ENCODE measurements around the gene MAPK4. TPM values are rescaled to one million over a fixed set of nuclear protein-coding genes. Genes with fewer than 3 reads are reported as not detected.
"Not testable (repeated sequence)": the region's sequence is repeated elsewhere in the genome, so short reads cannot be mapped to it uniquely, and the experiment has no call there.

The MAPK4 gene
- 0.89 TPM for total RNA-seq

- intact Hi-C loops (cut with DNase I): no loop called here
- ATAC-seq: peak; percentile 85
- peak; percentile 60 for DNase-seq (ENCODE audit: low spot score)
Measured at GRCh38 chr18:50559752-50560680, at the start of gene MAPK4. MAPK4 (plus strand) TSS chr18:50560087; CDS start chr18:50663959, 103,872 bp downstream.

GRCh38 chr18:50517277-50517676 is 42.6 kb upstream of the MAPK4 start:
- intact Hi-C loops (cut with DNase I); DNase-seq (ENCODE audit: low spot score); ATAC-seq: not testable (repeated sequence)

DNA sequence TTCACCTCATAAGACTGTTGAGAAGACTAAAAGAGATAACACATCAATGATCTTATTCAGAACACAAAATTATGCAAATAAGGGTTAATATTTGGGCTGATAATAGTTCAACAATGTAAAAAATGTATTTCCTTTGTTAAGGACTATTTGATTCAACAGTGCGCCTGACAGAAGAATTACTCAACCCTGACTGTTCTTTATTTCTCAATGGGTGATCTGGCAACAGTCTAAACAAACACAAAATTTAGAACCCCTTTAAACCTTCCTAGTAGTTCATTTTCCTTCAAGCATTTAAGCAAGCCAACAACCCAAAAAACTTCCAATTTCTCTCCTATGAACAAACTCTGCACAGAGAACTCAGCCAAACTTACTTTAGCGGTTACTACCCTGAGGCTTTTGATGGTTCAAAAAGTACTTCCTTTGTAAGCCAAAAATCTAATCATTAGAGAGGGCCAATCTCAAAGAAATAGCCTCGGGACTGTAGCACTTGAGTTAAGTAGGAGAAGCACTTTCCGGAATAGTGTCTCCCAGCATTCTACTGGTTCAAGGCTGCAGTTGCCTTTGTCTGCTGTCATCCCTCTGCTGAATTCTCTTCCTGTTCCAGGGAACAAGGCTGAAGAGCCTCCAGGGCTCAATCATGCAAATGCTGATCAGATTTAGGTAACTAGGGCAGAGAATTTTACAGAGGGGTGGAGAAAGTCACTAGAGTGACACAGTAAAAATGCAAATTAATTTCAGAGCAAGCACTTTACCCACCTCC is 40.9 kb upstream of the MAPK4 start:
- DNase-seq (ENCODE audit: low spot score) (no peak), ATAC-seq (peak; percentile 58)
- intact Hi-C loops (cut with DNase I): no loop called here

- intact Hi-C loops (cut with DNase I): no loop called here
- ATAC-seq (no peak), DNase-seq (ENCODE audit: low spot score) (no peak)
Measured at GRCh38 chr18:50523165-50523564, 36.7 kb upstream of the MAPK4 start.

DNA sequence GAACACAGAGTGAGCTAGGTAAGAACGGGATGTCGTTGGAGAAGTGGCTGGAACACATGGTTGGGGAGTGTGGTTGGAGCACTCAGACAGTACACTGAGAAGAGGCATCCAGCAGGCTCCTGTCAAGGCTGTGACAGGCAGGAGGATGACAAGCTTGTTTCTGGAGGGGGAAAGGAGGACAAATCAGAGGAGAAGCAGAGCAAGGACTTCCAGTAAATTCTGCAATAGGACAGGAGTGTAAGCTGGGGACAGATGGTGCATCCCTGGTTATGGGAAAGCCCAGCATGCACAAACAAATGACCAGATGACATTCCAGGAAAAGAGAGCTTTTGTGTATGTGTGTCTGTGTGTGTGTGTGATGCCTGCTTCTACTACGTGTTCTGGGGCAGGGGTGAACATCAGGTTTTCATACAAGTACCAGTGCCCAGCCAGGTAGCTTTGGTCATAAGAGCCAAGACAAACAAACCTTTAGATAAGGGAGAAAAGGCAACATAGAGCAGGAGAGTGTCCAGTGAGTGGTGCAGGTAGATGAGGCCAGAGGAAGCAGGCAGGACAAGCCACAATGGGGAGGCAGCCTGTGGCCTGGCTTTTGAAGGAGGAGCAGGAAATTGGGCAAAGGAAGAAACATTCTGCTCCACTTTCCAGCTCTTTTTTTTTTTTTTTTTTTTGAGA is 32.1 kb upstream of the MAPK4 start:
- ATAC-seq (no peak), DNase-seq (ENCODE audit: low spot score) (no peak)
- intact Hi-C loops (cut with DNase I): no loop called here

DNA sequence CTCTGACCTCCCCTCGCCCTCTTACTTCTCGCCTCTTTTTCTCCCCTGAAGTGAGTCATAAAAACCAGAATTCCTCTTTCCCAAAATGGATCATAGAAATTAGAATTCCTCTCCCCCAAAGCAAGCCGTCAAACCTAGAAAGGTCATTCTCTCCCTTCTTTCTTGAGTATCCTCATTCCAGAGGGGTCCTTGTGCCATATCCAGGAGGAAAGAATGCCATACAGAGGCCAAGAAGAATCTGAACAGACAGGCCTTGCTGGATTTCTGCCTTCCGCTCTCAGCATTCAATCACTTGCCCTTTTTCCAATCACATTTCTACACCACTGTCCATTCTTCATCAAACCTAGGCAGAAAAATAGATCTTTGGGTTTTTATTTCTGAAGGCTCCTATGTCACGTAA is 31.1 kb upstream of the MAPK4 start:
- DNase-seq (ENCODE audit: low spot score) (no peak), ATAC-seq (no peak)
- intact Hi-C loops (cut with DNase I): no loop called here

DNA sequence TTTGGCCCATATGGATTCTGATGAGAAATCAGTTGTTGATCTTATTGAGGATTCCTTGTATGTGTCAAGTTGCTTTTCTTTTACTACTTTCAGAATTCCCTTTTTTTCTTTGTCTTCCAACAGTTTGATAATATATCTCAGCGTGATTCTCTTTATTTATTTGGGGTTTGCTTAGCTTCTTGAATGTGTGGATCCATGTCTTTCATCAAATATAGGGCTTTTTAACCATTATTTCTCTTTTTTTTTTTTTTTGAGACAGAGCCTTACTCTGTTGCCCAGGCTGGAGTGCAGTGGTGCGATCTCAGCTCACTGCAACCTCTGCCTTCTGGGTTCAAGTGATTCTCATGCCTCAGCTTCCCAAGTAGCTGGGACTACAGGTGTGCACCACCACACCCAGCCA is 26.1 kb upstream of the MAPK4 start:
- intact Hi-C loops (cut with DNase I); ATAC-seq; DNase-seq (ENCODE audit: low spot score): not testable (repeated sequence)

- ATAC-seq; DNase-seq (ENCODE audit: low spot score); intact Hi-C loops (cut with DNase I): not testable (repeated sequence)
Measured at GRCh38 chr18:50544476-50544875, 15.4 kb upstream of the MAPK4 start.

- ATAC-seq: no peak
- no peak for DNase-seq (ENCODE audit: low spot score)
- intact Hi-C loops (cut with DNase I): no loop called here
Measured at GRCh38 chr18:50545936-50546335, 14.0 kb upstream of the MAPK4 start.

- no peak for DNase-seq (ENCODE audit: low spot score)
- no peak for ATAC-seq
- intact Hi-C loops (cut with DNase I): no loop called here
Measured at GRCh38 chr18:50548160-50548559, 11.7 kb upstream of the MAPK4 start.

- intact Hi-C loops (cut with DNase I); ATAC-seq; DNase-seq (ENCODE audit: low spot score): not testable (repeated sequence)
Measured at GRCh38 chr18:50551651-50552050, 8.2 kb upstream of the MAPK4 start.

GRCh38 chr18:50558157-50558556 is 1.7 kb upstream of the MAPK4 start:
- intact Hi-C loops (cut with DNase I): no loop called here
- DNase-seq (ENCODE audit: low spot score) (no peak), ATAC-seq (no peak)

- DNase-seq (ENCODE audit: low spot score): no peak
- intact Hi-C loops (cut with DNase I): no loop called here
- ATAC-seq: peak; percentile 6
Measured at GRCh38 chr18:50558948-50559751, 737 bp upstream of the MAPK4 start.

- DNase-seq (ENCODE audit: low spot score): peak; percentile 60
- peak; percentile 35 for ATAC-seq
- intact Hi-C loops (cut with DNase I): no loop called here
Measured at GRCh38 chr18:50560681-50561629, 1.1 kb downstream of the MAPK4 start.

- intact Hi-C loops (cut with DNase I); DNase-seq (ENCODE audit: low spot score); ATAC-seq: not testable (repeated sequence)
Measured at GRCh38 chr18:50562258-50562657, 2.4 kb downstream of the MAPK4 start.

DNA sequence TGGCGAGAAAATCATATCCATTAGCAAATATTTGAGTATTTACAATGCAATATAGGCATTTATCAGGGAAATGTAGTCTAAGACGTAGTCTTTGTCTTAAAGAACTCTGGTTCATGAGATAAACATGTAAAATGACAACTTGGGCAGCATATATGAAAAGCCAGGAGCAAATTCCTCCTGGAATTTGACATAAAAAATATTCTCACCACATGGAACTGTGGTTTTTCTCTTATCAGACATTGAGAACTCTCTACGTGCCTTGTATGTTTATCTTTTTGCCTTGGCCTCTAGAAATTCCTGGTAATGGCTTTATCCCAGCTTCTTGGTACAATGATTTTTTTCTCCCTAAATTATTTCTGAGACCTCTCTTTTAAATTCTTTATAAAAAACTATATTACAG is 2.8 kb downstream of the MAPK4 start:
- no peak for DNase-seq (ENCODE audit: low spot score)
- no peak for ATAC-seq
- intact Hi-C loops (cut with DNase I): no loop called here

DNA sequence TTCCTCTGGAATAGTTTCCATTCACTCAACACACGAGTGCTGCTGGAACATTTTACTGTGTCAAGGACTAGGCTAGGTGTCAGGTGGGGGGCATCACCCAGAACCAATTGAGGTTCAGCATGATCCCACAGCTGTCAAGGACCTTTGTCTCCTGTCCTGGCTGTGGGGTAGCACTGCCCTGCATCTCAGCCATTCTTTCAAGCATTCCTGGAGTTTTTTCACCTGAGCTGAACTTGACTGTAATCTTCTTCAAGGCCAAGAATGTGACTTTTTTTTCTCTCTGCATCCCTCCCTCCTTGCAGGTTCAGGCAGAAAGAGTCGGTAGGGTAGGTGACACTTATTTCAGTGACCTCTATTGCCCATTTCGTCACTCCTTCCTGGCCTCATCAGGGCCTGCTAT is 3.5 kb downstream of the MAPK4 start:
- DNase-seq (ENCODE audit: low spot score) (no peak), ATAC-seq (no peak)
- intact Hi-C loops (cut with DNase I): no loop called here

GRCh38 chr18:50569930-50570329 is 10.0 kb downstream of the MAPK4 start:
- intact Hi-C loops (cut with DNase I): no loop called here
- ATAC-seq: no peak
- no peak for DNase-seq (ENCODE audit: low spot score)

Measured in sciatic nerve (tissue), 2 donors.